Transverse colon (tissue), 4 donors: ENCODE data around the gene RNF207. TPM values are rescaled to one million over a fixed set of nuclear protein-coding genes. Genes with fewer than 3 reads are reported as not detected.

Source experiments
- DNase-seq: peaks from one replicate; pipeline ENCODE4 v3.0.0-alpha.2; 2019
- H3K27ac ChIP-seq, 4 donors: fragments of 200-600 bp; sonication (generic); 2 replicates each; pipeline ENCODE4 v1.5.1; 2016 to 2018; ENCODE audit warnings: inconsistent platforms in 4 of 4
- H3K27me3 ChIP-seq: fragments of 200-600 bp; sonication (generic); 2 replicates; pipeline ENCODE4 v1.5.1; 2017; ENCODE audit warnings: inconsistent platforms
- H3K36me3 ChIP-seq, 4 donors: fragments of 200-600 bp; sonication (generic); 2 replicates each; pipeline ENCODE4 v1.5.1; 2017 to 2019; ENCODE audit warnings: inconsistent platforms in 4 of 4
- H3K4me1 ChIP-seq, 4 donors: fragments of 200-600 bp; sonication (generic); 2 replicates each; pipeline ENCODE4 v1.5.1; 2017 to 2020; ENCODE audit warnings: inconsistent platforms in 4 of 4
- H3K4me3 ChIP-seq, 4 donors: fragments of 200-600 bp; sonication (generic); 1 replicate in 1 of 4; 2 replicates in 3 of 4; pipeline versions ENCODE4 v1.5.1 to v1.6.1; 2017 to 2019; ENCODE audit warnings: inconsistent platforms in 4 of 4
- H3K9me3 ChIP-seq, 2 donors: fragments of 200-600 bp; sonication (generic); 2 replicates each; pipeline ENCODE4 v1.5.1; 2017 to 2019; ENCODE audit warnings: inconsistent platforms in 2 of 2
- EP300 ChIP-seq: sonication (generic); formaldehyde crosslinking; IDR thresholded peaks from one replicate; pipeline ENCODE4 v1.6.1; 2017; ENCODE audit warnings: antibody characterized with exemption, low read depth
- POLR2A ChIP-seq: fragments of 450-650 bp; IDR thresholded peaks from one replicate; pipeline ENCODE4 v1.6.1; 2016; ENCODE audit warnings: antibody characterized with exemption, mild to moderate bottlenecking, moderate library complexity
- POLR2AphosphoS5 ChIP-seq, 3 donors: sonication (generic); formaldehyde crosslinking; IDR thresholded peaks; one replicate each; pipeline ENCODE4 v1.6.1; 2016; ENCODE audit warnings: antibody characterized with exemption in 3 of 3
- WGBS, 2 donors: methylation state at CpG; one replicate each; pipeline ENCODE4 v1.1.5; 2018; ENCODE audit warnings: low coverage in 1 of 2; 5-methylcytosine and 5-hydroxymethylcytosine counted together
- in situ Hi-C, 4 donors: fragments of 200-750 bp; cut with MboI; loops; one replicate each; pipeline versions ENCODE4 v1.15.0 to v1.15.1; 2017; ENCODE audit warnings: low sequenced_read_pairs in 3 of 4, low pct_ligation_motif_present in 1 of 4, low pct_unique_long_range_greater_than_20kb in 1 of 4
- intact Hi-C: fragments of 100-400 bp; cut with DNase I; formaldehyde crosslinking; loops from one replicate; pipeline ENCODE4 v1.15.1; 2023; ENCODE audit warnings: low total_unique reads
- total RNA-seq, 4 donors: library from RNA; depleted of rRNA; stranded (reverse); fragments of >200 nt; gene quantifications; one replicate each; pipeline ENCODE4 v1.1.0, GENCODE V29; 2016
- TF ChIP-seq, protein P1 (sequence below), 5 experiments: fragments of 200-600 bp in 3 of 5; fragments of 450-650 bp in 2 of 5; sonication (generic) in 3 of 5; IDR thresholded peaks; 1 replicate in 2 of 5; 2 replicates in 3 of 5; pipeline ENCODE4 v1.5.1; 2016 to 2017; ENCODE audit warnings: antibody characterized with exemption in 5 of 5, inconsistent platforms in 3 of 5, mild to moderate bottlenecking in 2 of 5, moderate library complexity in 1 of 5

Gene RNF207
- total RNA-seq, 4 donors from 2014 or later = 82.6 to 1,341 (median 190) TPM

DNA sequence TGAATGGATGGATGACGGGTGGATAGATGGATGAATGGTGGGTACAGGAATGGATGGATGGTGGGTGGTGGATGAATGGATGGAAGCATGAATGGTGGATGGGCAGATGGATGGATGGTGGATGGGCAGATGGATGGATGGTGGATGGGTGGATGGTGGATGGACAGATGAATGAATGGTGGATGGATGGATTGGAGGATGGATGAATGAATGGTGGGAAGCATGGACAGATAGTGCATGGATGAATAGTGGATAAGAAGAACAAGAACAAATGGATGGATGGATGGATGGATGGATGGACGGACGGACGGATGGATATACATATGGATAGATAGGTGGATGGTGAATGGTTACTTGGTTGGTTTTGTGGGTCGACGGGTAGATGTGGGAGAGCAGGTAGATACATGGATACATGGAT lies 30.5 kb upstream of the RNF207 start:
- intact Hi-C loops = no loop called here
- H3K4me1 ChIP-seq = peaks cover 3 to 16% (median 10%) of the 10 kb centered on the region in 4 donors
- TF ChIP-seq EP300 (no peak), POLR2AphosphoS5 (IDR thresholded peaks at IDR 0.05) (no peak), POLR2A (no peak)
- TF ChIP-seq, protein P1, sequence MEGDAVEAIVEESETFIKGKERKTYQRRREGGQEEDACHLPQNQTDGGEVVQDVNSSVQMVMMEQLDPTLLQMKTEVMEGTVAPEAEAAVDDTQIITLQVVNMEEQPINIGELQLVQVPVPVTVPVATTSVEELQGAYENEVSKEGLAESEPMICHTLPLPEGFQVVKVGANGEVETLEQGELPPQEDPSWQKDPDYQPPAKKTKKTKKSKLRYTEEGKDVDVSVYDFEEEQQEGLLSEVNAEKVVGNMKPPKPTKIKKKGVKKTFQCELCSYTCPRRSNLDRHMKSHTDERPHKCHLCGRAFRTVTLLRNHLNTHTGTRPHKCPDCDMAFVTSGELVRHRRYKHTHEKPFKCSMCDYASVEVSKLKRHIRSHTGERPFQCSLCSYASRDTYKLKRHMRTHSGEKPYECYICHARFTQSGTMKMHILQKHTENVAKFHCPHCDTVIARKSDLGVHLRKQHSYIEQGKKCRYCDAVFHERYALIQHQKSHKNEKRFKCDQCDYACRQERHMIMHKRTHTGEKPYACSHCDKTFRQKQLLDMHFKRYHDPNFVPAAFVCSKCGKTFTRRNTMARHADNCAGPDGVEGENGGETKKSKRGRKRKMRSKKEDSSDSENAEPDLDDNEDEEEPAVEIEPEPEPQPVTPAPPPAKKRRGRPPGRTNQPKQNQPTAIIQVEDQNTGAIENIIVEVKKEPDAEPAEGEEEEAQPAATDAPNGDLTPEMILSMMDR (IDR thresholded peaks at IDR 0.05) = no peak
- in situ Hi-C loops = no loop called here
- H3K27ac ChIP-seq = no peak overlapping the region
- H3K36me3 ChIP-seq = no peaks in the 10 kb centered on the region
- whole genome bisulfite sequencing, 2 donors = 94% methylated on average over 6 of the region's 6 CpGs
- H3K4me3 ChIP-seq = no peak overlapping the region
- peaks cover 61% of the 10 kb centered on the region for H3K27me3 ChIP-seq
- no peak for DNase-seq
- H3K9me3 ChIP-seq = no peaks in the 10 kb centered on the region

DNA sequence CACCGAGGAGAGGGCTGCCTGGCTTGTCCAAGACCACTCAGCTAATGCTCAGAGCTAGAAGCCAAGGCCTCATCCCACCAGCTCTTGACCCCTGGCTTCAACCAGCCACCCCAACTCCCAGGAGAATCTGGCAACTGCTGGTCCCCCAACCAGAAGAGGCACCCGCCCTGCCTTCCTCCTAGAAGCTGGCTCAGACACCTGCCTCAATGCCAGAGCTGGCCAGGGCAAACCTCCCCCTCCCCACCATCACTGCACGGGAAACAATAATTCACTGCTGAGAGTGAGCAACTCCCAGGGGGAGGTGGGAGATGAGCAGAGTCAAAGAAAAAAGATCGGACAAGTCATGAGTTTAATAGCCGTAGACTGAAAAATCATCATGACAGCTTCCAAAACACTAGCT lies 29.1 kb upstream of the RNF207 start:
- DNase-seq = no peak
- Histone ChIP-seq H3K4me1 (peaks cover 3 to 27% (median 13%) of the 10 kb centered on the region in 4 donors), H3K4me3 (no peak overlapping the region), H3K27me3 (peaks cover 62% of the 10 kb centered on the region), H3K36me3 (no peaks in the 10 kb centered on the region), H3K9me3 (no peaks in the 10 kb centered on the region), H3K27ac (no peak overlapping the region)
- TF ChIP-seq POLR2A (no peak), POLR2AphosphoS5 (IDR thresholded peaks at IDR 0.05) (no peak), EP300 (no peak)
- TF ChIP-seq, protein P1 (IDR thresholded peaks at IDR 0.05) = no peak
- whole genome bisulfite sequencing, 2 donors = 77% methylated on average over 5 of the region's 5 CpGs; no CpG with 5 or more reads in 1 of the 2 donors
- intact Hi-C loops (no loop called here), in situ Hi-C loops (no loop called here)

DNA sequence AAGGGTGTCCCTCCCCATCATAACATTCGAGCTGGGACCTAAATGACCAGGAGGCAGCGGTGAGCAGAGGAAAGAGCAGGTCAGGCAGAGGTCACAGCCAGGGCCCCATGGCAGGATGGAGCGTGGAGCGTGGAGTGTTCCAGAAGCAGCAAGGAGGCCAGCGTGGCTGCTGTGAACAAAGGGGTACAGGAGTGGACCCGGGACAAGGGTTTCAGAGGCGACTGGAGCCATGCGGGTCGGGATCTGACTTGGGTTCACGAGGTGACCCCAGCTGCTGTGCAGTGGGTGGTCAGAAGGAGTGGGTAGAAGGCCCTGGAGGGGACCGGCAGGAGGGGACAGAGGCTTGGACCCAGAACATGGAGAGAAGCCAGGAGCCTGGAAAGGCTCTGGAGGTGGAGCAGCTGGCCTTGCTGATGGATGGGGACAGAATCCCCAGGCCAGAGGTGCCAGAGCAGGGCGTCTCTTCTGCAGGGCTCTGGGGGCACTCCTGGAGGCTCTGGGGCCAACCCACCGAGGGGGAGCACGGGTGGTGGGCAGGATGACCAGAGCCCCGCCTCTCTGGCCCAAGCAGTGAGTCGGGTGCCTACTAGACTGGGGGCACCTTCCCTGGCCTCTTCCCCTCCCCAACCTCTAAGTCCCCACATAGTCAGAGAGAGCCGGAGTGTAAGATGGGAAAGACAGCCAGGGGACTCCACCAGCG lies 28.1 kb upstream of the RNF207 start:
- Histone ChIP-seq H3K27me3 (peaks cover 61% of the 10 kb centered on the region), H3K9me3 (no peaks in the 10 kb centered on the region)
- intact Hi-C loops = no loop called here

DNA sequence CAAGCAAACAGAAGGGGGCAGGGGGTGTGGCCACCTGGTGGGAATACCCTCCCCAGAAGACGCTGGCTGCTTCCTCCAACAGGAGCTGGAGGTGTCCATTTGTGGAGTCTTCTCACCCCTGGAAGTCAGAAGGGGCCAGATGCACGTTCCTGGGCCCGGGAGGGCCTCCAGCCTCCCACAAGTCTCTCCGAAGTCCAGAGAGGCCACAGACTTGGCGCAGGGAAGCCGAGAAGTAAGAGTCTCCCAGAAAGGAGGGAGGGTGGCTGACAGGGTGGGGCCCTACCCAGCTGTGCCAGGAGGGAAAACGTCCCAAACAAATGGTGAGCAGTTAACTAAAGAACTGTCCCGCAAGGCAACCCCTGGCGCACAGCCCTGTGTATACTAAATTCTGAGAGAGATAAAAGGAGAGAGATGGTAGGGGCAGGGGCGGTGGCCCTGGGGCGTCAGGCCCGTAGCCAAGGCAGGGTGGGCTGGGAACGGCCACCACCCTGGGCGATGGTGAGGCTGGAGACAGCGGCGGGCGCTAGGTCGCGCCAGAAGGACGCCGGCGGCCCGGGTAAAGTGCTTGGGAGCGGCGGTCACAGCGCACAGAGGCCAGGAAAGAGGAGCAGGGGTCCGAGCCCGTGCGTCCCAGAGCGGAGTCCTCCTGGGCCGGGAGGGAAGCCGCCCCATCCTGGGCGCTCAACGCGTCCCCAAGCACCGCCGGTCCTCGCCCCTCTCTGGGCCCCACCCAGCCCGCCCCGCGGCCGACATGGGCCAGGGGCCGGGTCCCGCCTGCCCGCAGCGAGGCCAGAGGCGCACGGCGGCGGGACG lies 27.0 kb upstream of the RNF207 start:
- Histone ChIP-seq H3K27me3 (peaks cover 61% of the 10 kb centered on the region), H3K36me3 (no peaks in the 10 kb centered on the region), H3K9me3 (no peaks in the 10 kb centered on the region), H3K4me3 (peak overlapping the region in 1 of 4 donors; percentile 14), H3K27ac (no peak overlapping the region), H3K4me1 (peaks cover 3 to 27% (median 13%) of the 10 kb centered on the region in 4 donors)
- 8% methylated on average over 22 of the region's 51 CpGs; no CpG with 5 or more reads in 1 of the 2 donors for WGBS, 2 donors
- TF ChIP-seq POLR2AphosphoS5 (IDR thresholded peaks at IDR 0.05) (no peak), POLR2A (no peak), EP300 (no peak)
- TF ChIP-seq, protein P1 (IDR thresholded peaks at IDR 0.05) = no peak
- no peak for DNase-seq
- intact Hi-C loops = no loop called here
- in situ Hi-C loops = no loop called here

More for the DNA sequence above, 28.1 kb upstream of the RNF207 start:
- 72 to 80% methylated on average over 1 to 15 of the region's 18 CpGs for WGBS, 2 donors
- DNase-seq = no peak
- Histone ChIP-seq H3K27ac (no peak overlapping the region), H3K4me3 (no peak overlapping the region), H3K36me3 (no peaks in the 10 kb centered on the region), H3K4me1 (peaks cover 3 to 27% (median 13%) of the 10 kb centered on the region in 4 donors)
- TF ChIP-seq POLR2A (no peak), POLR2AphosphoS5 (IDR thresholded peaks at IDR 0.05) (no peak), EP300 (no peak)
- TF ChIP-seq, protein P1 (IDR thresholded peaks at IDR 0.05) = no peak
- in situ Hi-C loops = no loop called here
